Lower lobe of right lung (tissue), 2 donors: ENCODE data around the gene SCGB1D4. TPM values are rescaled to one million over a fixed set of nuclear protein-coding genes. Genes with fewer than 3 reads are reported as not detected.
A peak's percentile ranks its signal among the peaks of the same experiment; 100 is the strongest.

Experiments
- ATAC-seq, 2 donors: fragments of 200-7000 bp; cut with Tn5 transposase; one replicate each; pipeline ENCODE4 v1.9.1; 2020 to 2022; ENCODE audit warnings: mild to moderate bottlenecking in 2 of 2, moderate library complexity in 2 of 2
- DNase-seq: peaks from one replicate; pipeline ENCODE4 v3.0.0-alpha.2; 2020
- H3K27ac ChIP-seq: fragments of 200-600 bp; one replicate; pipeline ENCODE4 v1.8.0; 2022
- H3K27me3 ChIP-seq: fragments of 200-600 bp; one replicate; pipeline ENCODE4 v1.8.0; 2022; ENCODE audit warnings: low read depth
- H3K36me3 ChIP-seq: fragments of 200-600 bp; one replicate; pipeline ENCODE4 v1.8.0; 2022; ENCODE audit warnings: mild to moderate bottlenecking
- H3K4me1 ChIP-seq: fragments of 200-600 bp; one replicate; pipeline ENCODE4 v1.8.0; 2022
- H3K4me3 ChIP-seq: fragments of 200-600 bp; one replicate; pipeline ENCODE4 v1.8.0; 2022; ENCODE audit warnings: mild to moderate bottlenecking
- H3K9me3 ChIP-seq: fragments of 200-600 bp; one replicate; pipeline ENCODE4 v1.8.0; 2022
- CTCF ChIP-seq: fragments of 200-600 bp; IDR thresholded peaks from one replicate; pipeline ENCODE4 v1.8.0; 2022; ENCODE audit warnings: antibody characterized with exemption, mild to moderate bottlenecking
- intact Hi-C: fragments of 100-400 bp; cut with DNase I; formaldehyde crosslinking; loops from one replicate; pipeline ENCODE4 v1.11.0; 2022
- total RNA-seq: library from RNA; stranded (reverse); fragmentation: NEBNext Ultra II Directional; extraction: Animal tissue kit (Norgen Biotek cat#: 25700); gene quantifications from one replicate; pipeline ENCODE4 v1.2.1, GENCODE V29; 2021
- donor health status: DM: no; HTN: yes; CAD: no; lungs with severe emphysema.

SCGB1D4 gene
- total RNA-seq, 1 donor from 2014 or later: not detected

GRCh38 chr11:62324731-62325556 is 26.1 kb upstream of the SCGB1D4 start:
- ATAC-seq: peak; percentile 80 to 85

DNA sequence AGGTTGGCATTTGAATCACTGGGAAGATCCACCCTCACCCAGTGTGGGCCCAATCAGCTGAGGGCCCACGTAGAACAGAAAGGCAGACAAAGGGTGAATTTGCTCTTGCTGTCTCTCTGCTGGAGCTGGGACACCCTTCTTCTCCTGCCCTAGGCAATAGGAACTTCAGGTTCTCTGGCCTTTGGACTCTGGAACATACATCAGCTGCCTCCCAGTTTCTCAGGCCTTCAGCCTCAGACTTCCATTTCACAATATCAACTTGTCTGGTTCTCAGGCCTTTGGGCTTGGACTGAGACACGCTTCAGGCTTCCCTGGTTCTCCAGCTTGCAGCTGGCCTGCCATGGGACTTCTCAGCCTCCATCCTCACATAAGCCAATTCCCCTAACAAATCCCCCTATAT is 23.6 kb upstream of the SCGB1D4 start:
- ATAC-seq (no peak), DNase-seq (no peak)
- Histone ChIP-seq H3K4me1 (no peaks in the 10 kb centered on the region), H3K9me3 (no peaks in the 10 kb centered on the region), H3K4me3 (no peak overlapping the region), H3K36me3 (no peaks in the 10 kb centered on the region), H3K27ac (no peak overlapping the region), H3K27me3 (peaks cover 10% of the 10 kb centered on the region)
- intact Hi-C loops: no loop called here
- no peak for TF ChIP-seq CTCF

More at GRCh38 chr11:62324731-62325556, 26.1 kb upstream of the SCGB1D4 start:
- no peaks in the 10 kb centered on the region for H3K9me3 ChIP-seq
- H3K27ac ChIP-seq: no peak overlapping the region
- no peaks in the 10 kb centered on the region for H3K4me1 ChIP-seq
- TF ChIP-seq CTCF: peak; percentile 76
- intact Hi-C loops: no loop called here
- DNase-seq: peak; percentile 67
- H3K27me3 ChIP-seq: peaks cover 13% of the 10 kb centered on the region
- H3K36me3 ChIP-seq: no peaks in the 10 kb centered on the region
- H3K4me3 ChIP-seq: no peak overlapping the region

- intact Hi-C loops: no loop called here
- no peak for ATAC-seq
- H3K36me3 ChIP-seq: no peaks in the 10 kb centered on the region
- no peaks in the 10 kb centered on the region for H3K9me3 ChIP-seq
- no peak overlapping the region for H3K4me3 ChIP-seq
- TF ChIP-seq CTCF: no peak
- H3K27ac ChIP-seq: no peak overlapping the region
- DNase-seq: no peak
- H3K4me1 ChIP-seq: peaks cover 11% of the 10 kb centered on the region
- peaks cover 6% of the 10 kb centered on the region for H3K27me3 ChIP-seq
Measured at GRCh38 chr11:62315431-62315830, 16.6 kb upstream of the SCGB1D4 start.

DNA sequence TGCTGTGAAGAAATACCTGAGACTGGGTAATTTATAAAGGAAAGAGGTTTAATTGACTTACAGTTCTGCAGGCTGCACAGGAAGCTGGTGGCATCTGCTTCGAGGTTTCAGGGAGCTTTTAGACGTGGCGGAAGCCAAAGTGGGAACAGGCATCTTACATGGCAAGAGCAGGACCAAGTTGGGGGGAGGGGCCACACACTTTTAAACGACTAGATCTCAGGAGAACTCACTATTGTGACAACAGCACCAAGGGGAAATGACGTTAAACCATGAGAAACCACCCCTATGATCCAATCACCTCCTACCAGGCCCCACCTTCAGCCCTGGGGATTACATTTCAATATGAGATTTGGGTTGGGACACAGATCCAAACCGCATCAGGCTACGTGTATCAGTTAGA is 11.1 kb upstream of the SCGB1D4 start:
- intact Hi-C loops: no loop called here
- no peak for DNase-seq
- Histone ChIP-seq H3K9me3 (peaks cover 8% of the 10 kb centered on the region), H3K36me3 (no peaks in the 10 kb centered on the region), H3K27ac (no peak overlapping the region), H3K4me1 (peaks cover 11% of the 10 kb centered on the region), H3K4me3 (no peak overlapping the region), H3K27me3 (peaks cover 10% of the 10 kb centered on the region)
- no peak for ATAC-seq
- TF ChIP-seq CTCF: no peak

DNA sequence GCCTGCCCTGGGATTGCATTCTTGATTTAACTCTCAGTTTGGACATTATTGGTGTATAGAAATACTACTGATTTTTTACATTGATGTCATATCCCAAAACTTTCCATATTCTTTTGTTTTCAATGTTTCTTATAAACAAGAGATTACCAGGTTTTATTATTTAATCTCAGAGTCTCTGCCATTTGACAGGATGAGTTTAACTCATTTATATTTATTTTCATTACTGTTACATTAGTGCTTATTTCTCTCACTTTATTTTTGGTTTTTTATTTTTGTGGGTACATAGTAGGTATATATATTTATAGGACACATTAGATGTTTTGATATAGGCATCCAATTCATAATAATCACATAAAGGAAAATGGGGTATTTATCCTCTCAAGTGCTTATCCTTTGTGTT is 9.1 kb upstream of the SCGB1D4 start:
- Histone ChIP-seq H3K9me3 (peaks cover 8% of the 10 kb centered on the region), H3K27me3 (peaks cover 10% of the 10 kb centered on the region), H3K36me3 (no peaks in the 10 kb centered on the region), H3K4me1 (peaks cover 11% of the 10 kb centered on the region), H3K4me3 (no peak overlapping the region), H3K27ac (no peak overlapping the region)
- no peak for TF ChIP-seq CTCF
- intact Hi-C loops: no loop called here
- ATAC-seq (no peak), DNase-seq (no peak)
